NT2/D1 (cell line): ENCODE measurements around the gene CROCC2.

Experiments
- DNase-seq: peaks from one replicate; pipeline ENCODE4 v3.0.0-alpha.2; 2011; ENCODE audit warnings: low read depth, low spot score
- H3K27me3 ChIP-seq: 2 replicates; pipeline ENCODE4 v1.6.0; 2011; ENCODE audit warnings: mild to moderate bottlenecking; ENCODE audit not compliant: insufficient read length, insufficient read depth
- H3K36me3 ChIP-seq: 2 replicates; pipeline ENCODE4 v1.6.1; 2011; ENCODE audit warnings: mild to moderate bottlenecking, low read length, mixed read lengths; ENCODE audit not compliant: insufficient read depth, insufficient read length
- H3K4me1 ChIP-seq: 2 replicates; pipeline ENCODE4 v1.5.1; 2011; ENCODE audit not compliant: insufficient read depth, insufficient read length
- H3K4me3 ChIP-seq: 2 replicates; pipeline ENCODE4 v1.5.1; 2011; ENCODE audit warnings: low read depth; ENCODE audit not compliant: insufficient read length
- H3K9ac ChIP-seq: 2 replicates; pipeline ENCODE4 v1.6.0; 2011; ENCODE audit warnings: low read depth; ENCODE audit not compliant: insufficient read length
- H3K9me3 ChIP-seq: 2 replicates; pipeline ENCODE4 v1.5.1; 2011; ENCODE audit warnings: mild to moderate bottlenecking, low read length; ENCODE audit not compliant: insufficient read depth
- SUZ12 ChIP-seq: IDR thresholded peaks from 2 replicates; pipeline ENCODE4 v1.6.1; 2011; ENCODE audit not compliant: insufficient read length, insufficient read depth; ENCODE audit errors: extremely low read depth
- YY1 ChIP-seq: IDR thresholded peaks from 2 replicates; pipeline ENCODE4 v1.6.1; 2011; ENCODE audit not compliant: insufficient read length, insufficient read depth
- ZNF274 ChIP-seq: IDR thresholded peaks from 2 replicates; pipeline ENCODE4 v1.6.1; 2011; ENCODE audit warnings: mild to moderate bottlenecking, low read depth, low read length

CROCC2 gene

DNA sequence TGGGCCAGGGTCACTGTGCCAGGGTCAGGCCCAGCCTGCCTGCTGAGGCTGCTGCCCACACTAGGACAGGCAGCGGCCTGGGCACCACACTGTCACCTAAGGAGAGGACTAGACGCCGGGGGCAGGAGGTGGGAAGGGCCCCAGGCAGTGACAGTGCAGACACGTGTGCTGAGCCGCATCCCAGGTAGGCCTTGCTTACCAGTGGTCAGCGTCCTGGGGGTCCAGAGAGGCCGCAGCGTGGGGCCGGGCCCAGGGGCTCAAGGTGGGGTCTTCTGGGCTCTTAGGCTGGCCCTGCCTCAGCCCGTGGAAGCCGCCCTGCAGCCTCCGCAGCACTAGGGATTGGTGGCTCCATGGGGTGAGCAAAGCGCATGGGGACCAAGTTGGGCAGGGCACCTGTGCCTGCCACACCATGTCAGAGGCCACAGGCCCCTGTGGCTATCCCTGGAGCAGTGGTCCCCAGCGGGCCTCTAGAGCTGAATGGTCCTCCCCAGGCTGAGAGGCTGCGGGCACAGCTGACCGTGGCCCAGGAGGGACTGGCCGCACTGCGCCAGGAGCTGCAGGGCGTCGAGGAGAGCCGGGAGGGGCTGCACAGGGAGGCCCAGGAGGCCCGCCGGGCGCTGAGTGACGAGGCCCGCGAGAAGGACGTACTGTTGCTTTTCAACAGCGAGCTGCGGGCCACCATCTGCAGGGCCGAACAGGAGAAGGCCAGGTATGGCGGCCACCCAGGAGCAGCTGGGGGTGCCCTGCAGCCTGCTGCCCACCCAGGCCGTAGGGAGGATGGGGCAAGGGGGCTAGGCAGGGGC is 57.1 kb downstream of the CROCC2 start:
- Histone ChIP-seq H3K4me1 (peaks cover 42% of the 10 kb centered on the region), H3K36me3 (no peaks in the 10 kb centered on the region), H3K9me3 (no peaks in the 10 kb centered on the region), H3K27me3 (peaks cover 3% of the 10 kb centered on the region), H3K4me3 (no peak overlapping the region), H3K9ac (peak overlapping the region; percentile 62)
- no peak for TF ChIP-seq ZNF274
- TF ChIP-seq SUZ12 = no peak
- TF ChIP-seq YY1 = no peak
- no peak for DNase-seq

- Histone ChIP-seq H3K4me1 (peaks cover 45% of the 10 kb centered on the region), H3K27me3 (peaks cover 3% of the 10 kb centered on the region), H3K36me3 (no peaks in the 10 kb centered on the region), H3K4me3 (no peak overlapping the region), H3K9me3 (no peaks in the 10 kb centered on the region), H3K9ac (no peak overlapping the region)
- DNase-seq = no peak
- TF ChIP-seq SUZ12 = no peak
- no peak for TF ChIP-seq ZNF274
- TF ChIP-seq YY1 = no peak
These were observed 58.0 kb downstream of the CROCC2 start for GRCh38 chr2:240963868-240964703.

DNA sequence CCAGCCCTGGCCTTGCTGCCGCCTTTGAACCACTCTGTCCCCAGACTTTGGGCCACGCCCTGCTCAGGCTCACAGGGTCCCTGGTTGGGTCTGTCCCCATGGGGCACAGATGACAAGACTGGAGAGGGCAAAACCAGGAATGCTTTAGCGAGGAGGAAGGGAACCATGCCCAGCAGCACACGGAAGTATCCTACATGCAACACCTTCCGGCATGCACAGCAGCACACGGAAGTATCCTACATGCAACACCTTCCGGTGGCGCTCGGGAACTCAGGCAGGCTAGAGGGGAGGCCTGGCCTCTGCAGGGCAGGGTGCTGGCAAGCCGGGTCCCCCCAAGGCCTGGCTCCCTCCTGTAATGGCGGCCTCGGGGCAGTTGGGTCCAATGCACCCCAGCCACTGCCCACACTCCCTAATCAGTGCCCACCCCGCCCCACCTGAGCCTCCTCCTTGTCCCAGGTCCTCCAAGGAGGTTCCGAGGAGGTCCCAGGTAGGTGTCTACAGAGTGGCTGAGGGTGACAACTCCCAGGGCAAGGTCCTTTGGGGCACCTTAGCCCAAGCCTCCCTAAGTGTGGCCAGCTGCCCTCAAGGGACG is 58.7 kb downstream of the CROCC2 start:
- Histone ChIP-seq H3K4me1 (peaks cover 40% of the 10 kb centered on the region), H3K4me3 (no peak overlapping the region), H3K36me3 (no peaks in the 10 kb centered on the region), H3K27me3 (no peaks in the 10 kb centered on the region), H3K9me3 (no peaks in the 10 kb centered on the region), H3K9ac (no peak overlapping the region)
- TF ChIP-seq ZNF274 (no peak), YY1 (no peak), SUZ12 (no peak)
- no peak for DNase-seq

GRCh38 chr2:240965296-240965904 is 59.3 kb downstream of the CROCC2 start:
- Histone ChIP-seq H3K4me1 (peaks cover 34% of the 10 kb centered on the region), H3K4me3 (no peak overlapping the region), H3K9me3 (peaks cover 4% of the 10 kb centered on the region; the same call in 1 of the 2 replicates), H3K27me3 (no peaks in the 10 kb centered on the region), H3K9ac (peak overlapping the region; percentile 24), H3K36me3 (no peaks in the 10 kb centered on the region)
- TF ChIP-seq SUZ12 (no peak), YY1 (no peak), ZNF274 (no peak)
- no peak for DNase-seq

DNA sequence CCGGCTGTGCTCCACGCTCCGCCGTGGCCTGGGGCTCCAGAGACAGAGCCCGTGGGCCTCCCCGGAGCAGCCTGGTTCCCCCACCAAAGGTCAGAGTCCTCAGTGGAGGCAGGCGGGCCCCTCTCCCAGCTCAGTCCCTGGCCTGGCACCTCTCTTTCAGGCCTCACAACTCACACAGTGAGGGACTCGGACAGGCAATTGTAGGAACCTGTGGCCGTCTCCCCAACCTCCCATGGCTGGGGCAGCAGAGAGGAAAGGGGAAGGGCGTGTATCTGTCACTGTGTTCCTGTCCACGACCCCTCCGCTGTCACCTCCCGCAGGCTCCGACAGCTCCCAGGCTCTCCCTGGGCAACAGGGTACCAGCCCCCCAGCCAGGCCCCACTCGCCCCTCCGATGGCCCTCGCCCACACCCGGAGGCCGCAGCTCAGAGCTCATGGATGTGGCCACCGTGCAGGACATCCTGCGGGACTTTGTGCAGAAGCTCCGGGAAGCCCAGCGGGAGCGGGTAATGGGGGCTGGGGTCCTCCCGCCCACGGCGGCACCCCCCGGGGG is 59.8 kb downstream of the CROCC2 start:
- peaks cover 32% of the 10 kb centered on the region for H3K4me1 ChIP-seq
- no peak for DNase-seq
- H3K27me3 ChIP-seq = no peaks in the 10 kb centered on the region
- peaks cover 4% of the 10 kb centered on the region; the same call in 1 of the 2 replicates for H3K9me3 ChIP-seq
- H3K36me3 ChIP-seq = no peaks in the 10 kb centered on the region
- no peak for TF ChIP-seq ZNF274
- H3K4me3 ChIP-seq = no peak overlapping the region
- peak overlapping the region; percentile 24 for H3K9ac ChIP-seq

DNA sequence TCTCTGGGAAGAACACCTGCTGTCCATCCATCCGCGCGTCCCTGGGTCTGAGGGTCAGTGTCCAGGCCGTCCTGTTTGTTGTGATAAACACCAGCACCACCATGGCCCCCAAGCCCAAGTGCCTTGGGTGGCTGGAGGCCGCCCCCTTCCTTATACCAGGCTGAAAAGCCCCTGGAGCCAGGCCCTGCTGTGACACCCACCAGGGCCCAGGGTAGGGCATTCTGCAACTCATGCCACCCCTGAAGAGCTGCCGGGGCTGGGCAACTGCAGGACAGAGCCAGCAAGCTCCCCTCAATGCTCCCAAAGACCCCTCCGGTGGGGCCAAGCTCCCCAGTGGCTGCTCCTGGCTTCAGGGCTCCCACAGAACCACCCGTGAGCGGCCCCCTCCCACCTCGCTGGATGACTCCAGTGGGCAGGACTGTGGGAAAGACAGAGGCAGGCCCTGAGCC is 60.3 kb downstream of the CROCC2 start:
- H3K36me3 ChIP-seq = no peaks in the 10 kb centered on the region
- no peak for TF ChIP-seq YY1
- TF ChIP-seq ZNF274 = no peak
- no peak for TF ChIP-seq SUZ12
- no peak overlapping the region for H3K9ac ChIP-seq
- H3K4me3 ChIP-seq = no peak overlapping the region
- H3K27me3 ChIP-seq = no peaks in the 10 kb centered on the region
- H3K9me3 ChIP-seq = peaks cover 4% of the 10 kb centered on the region; the same call in 1 of the 2 replicates
- peaks cover 27% of the 10 kb centered on the region for H3K4me1 ChIP-seq
- DNase-seq = no peak
